ENCODE results near the gene WDR5B.

GRCh38 chr3:122443090-122443489 is 27.2 kb upstream of the WDR5B start:
- TF ChIP-seq, protein P1, sequence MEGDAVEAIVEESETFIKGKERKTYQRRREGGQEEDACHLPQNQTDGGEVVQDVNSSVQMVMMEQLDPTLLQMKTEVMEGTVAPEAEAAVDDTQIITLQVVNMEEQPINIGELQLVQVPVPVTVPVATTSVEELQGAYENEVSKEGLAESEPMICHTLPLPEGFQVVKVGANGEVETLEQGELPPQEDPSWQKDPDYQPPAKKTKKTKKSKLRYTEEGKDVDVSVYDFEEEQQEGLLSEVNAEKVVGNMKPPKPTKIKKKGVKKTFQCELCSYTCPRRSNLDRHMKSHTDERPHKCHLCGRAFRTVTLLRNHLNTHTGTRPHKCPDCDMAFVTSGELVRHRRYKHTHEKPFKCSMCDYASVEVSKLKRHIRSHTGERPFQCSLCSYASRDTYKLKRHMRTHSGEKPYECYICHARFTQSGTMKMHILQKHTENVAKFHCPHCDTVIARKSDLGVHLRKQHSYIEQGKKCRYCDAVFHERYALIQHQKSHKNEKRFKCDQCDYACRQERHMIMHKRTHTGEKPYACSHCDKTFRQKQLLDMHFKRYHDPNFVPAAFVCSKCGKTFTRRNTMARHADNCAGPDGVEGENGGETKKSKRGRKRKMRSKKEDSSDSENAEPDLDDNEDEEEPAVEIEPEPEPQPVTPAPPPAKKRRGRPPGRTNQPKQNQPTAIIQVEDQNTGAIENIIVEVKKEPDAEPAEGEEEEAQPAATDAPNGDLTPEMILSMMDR (IDR thresholded peaks at IDR 0.05) = no peak
- TF ChIP-seq EP300 (IDR thresholded peaks at IDR 0.05) (no peak), POLR2A (IDR thresholded peaks at IDR 0.05) (no peak), POLR2AphosphoS5 (IDR thresholded peaks at IDR 0.05) (no peak)
